Stimulated activated CD4-positive, alpha-beta T cell treated with anti-CD3 and anti-CD28 coated beads, TNF-alpha, amount 100 ng/mL, for 4 hours (primary cell): ENCODE measurements around the gene EMCN.

Experiments used
- DNase-seq, 3 experiments: peaks; one replicate each; pipeline ENCODE4 v3.0.0-alpha.2; 2020; ENCODE audit warnings: low read depth in 3 of 3

The EMCN gene

DNA sequence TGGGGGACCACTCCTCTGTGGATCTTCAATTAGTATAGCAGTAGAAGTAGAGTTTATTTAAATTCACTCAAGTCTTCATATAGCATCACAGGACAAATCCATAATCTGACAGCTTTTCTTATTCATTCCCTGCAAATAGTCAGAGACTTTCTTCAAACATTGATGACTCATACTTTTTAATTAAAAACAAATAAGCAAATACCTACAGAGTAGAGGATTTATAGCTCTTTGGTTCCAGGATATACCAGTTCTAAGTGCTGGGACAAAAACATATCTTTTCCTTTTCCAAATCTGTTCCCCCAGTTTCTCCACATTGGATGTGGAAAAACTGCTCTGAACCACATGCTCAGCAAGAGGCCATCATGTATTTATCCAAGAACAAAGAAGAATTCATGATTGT, 24.1 kb downstream of the EMCN start:
- no peak for DNase-seq

DNA sequence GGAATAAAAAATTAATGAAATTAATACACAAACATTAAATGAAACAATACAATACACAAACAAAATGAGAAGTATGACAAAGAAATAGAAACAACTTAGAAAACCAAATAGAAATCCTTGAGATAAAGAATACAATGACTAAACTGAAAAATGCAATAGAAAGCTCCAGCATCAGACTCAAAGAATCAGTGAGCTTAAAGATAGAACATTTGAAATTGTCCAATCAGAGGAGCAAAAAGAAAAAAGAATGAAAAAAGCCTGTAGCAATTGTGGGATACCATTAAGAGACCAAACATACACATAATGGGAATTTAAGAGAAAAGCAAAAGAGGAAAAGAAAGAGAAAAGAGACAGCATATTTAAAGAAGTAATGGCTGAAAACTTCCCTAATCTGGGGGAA, 25.7 kb downstream of the EMCN start:
- no peak for DNase-seq

DNA sequence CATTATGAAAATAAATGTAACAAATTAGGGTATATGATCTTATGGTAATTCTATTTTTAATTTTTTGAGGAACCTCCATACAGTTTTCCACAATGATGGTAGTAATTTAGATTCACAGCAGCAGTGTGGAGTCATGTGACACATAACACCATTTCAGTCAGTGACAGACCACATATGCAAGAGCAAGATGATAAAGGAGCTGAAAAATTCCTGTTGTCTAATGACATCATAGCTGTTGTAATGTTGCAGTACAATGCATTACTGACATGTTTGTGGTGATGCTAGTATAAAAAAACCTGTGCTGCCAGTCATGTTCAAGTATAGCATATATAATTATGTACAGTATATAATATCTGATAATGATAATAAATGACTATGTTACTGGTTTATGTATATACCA, 28.5 kb downstream of the EMCN start:
- no peak for DNase-seq

DNA sequence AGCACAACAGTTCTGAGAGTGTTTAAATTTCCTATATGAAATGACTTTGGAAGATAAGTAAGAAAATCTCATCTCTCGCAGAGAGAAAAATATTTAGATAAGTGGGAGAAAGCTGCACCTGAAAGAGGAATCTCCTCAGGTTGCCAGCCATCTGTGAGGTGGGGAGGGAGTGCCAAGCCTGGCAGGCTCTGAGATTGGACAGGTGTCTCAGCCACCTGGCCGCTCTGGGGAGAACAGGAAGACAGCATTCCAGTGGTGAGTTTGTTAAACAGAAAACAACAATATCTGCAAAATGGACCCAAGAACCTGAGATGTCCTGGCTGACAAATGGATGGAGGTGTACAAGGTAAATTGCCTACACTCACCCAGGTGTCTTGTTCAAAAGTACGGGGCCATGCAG, 31.3 kb downstream of the EMCN start:
- DNase-seq, result no peak

GRCh38 chr4:100483796-100484195, 34.0 kb downstream of the EMCN start:
- no peak for DNase-seq

DNA sequence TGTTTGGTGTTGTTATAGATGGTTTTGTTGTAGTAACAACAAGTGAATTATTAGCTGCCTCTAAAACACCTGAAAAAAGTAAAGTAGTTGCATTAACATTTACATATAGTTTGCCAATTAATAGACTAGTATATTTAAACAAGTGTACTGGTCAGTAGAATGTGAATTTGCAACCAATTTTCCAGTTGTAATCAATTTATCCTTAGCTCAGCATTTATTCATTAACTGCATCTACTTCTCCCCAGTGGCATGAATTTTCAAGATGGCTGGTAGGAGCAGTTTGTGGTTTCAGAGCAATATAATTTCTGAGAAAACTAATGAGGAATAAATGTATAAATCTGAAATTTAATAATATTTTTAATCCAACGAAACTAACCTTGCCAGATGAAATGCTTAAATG, 37.9 kb downstream of the EMCN start:
- DNase-seq, result no peak

DNA sequence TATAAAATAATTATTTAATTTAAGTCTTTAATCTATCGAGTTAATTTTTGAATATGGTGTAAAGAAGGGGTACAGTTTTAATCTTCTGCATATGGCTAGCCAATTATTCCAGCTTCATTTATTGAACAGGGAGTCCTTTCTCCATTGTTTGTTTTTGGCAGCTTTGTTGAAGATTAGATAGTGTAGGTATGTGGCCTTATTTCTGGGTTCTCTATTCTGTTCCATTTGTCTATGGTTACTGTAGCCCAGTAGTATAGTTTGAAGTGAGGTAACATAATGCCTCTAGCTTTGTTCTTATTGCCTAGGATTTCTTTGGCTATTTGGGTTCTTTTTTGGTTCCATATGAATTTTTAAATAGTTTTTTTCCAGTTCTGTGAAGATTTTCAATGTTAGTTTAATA, 48.3 kb downstream of the EMCN start:
- DNase-seq, result no peak

DNA sequence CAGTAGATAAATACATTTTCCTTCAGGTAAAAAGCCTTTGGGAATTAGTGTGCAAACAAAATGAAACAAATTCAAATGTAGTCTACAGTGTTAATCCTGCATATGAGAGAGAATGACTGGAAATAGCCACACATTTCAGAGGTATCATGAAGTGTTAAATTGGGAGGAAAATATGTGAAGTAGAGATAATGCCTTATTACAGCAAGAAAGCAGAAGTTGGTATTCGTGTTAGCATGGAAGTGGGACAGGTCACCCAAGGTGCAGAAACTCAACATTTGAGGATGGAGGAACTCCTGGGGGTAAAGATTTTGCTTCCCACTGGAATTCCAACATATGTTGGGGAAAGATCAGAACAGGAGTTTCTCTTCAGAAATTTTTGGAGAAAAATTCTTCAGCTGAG, 51.3 kb downstream of the EMCN start:
- no peak for DNase-seq

DNA sequence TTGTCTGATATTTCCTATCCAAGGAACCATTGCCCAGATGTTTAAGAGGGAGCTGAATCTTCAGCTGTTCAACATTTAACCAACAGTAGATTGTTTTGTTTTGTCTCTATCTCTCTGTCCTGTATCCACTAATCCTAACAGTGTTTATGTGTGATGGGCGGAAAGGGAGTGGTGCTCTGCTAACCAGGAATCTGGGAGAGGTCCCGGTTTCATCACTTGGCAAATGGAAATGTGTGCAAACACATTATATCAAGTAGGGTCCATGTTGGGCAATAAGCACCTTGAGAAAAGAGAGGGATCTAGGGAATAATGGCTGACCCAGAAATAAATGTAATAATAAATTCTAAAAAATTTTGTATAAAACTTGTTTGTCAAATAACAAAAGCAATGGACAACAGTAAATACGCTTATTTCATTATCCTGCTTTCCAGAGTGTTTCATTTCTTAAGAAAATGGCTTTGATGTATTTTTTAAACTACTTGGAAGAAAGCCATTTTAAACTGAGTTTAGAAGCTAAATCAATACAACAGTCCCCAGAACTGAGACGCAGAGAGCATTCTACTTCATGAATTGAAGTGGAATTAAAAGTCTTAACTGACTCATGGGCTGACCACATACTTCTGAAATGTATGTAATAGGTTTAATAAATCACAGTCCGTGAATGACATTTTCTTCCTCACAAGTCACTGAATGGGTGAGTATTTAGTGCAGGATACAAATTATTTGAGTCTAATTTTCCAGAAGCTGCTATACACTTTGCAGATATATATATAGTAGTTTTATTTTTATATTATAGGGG, 55.8 kb downstream of the EMCN start:
- DNase-seq, result no peak

GRCh38 chr4:100450449-100450848, 67.4 kb downstream of the EMCN start:
- no peak for DNase-seq

DNA sequence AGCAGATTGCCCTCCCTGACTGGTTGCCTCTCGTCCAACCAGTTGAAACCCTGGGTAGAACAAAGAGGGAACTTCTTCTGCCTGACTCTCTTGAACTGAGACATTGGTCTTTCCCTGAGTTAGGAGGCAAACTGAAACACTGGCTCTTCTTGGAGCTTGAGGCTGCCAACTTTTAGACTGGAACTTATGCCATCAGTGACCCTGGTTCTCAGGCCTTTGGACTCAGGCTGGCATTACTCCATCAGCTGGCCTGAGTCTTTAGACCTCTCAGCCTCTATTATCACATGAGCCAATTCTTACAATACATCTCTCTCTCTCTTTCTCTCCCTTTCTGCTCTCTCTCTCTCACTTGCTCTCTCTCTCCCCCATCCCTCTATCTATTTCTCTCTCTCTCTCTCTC, 86.4 kb downstream of the EMCN start:
- no peak for DNase-seq

DNA sequence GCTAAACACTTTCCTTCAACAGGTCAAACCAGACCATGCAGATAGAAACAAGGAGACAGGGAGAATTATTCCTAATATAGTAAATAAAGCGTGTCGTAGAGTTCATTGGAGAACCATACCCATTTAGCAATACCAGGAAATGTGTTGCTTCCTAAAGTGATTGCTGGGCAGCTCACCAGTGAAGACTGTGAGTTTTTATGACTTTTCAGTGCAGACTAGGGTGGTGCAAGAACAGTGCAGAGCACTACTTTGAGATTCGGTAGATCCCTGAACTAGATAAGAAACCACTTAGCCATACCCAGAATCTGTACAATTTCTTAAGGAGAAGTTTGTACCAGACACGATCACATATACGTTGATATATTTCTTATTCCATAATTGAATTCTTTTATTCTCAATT, 87.4 kb downstream of the EMCN start:
- no peak for DNase-seq

- DNase-seq, result no peak
Observed at GRCh38 chr4:100429616-100430015, 88.2 kb downstream of the EMCN start.

DNA sequence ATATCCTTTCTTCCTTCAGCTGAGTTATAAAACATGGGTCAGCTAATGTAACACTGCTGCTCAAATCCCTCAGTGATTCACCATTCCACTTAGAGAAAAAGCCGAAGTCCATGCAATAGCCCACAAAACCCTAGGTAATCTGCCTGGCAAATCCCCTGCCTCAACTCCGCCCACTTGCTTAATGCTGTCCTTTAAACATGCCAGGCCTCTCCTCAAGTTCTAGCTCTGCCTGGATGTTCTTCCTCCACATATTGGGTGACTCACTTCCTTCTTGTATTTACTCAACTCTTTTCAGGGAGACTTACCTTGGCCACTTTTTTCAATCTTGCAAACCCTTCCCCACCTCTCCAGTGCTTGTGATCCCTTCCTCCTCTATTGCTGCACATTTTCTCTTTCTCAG, 89.8 kb downstream of the EMCN start:
- no peak for DNase-seq

DNA sequence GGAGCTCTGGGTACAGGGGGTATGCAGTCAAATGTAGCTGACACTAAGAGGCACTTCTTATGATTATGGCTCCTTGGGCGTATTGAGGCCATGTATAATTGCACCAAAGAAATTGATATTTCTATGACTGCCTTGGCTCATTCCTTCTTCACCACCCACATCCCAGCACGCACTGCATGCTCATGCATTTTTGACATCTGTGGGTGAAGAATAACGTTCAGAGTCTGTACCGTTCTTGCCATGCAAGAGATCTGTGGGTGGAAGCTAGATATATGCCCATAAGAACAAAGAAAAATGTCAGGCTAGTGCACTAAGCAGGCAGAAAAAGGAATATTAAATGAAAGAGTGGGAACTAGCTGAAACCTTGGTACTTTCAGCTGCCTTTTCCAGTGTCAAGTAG, 93.4 kb downstream of the EMCN start:
- DNase-seq, result no peak

DNA sequence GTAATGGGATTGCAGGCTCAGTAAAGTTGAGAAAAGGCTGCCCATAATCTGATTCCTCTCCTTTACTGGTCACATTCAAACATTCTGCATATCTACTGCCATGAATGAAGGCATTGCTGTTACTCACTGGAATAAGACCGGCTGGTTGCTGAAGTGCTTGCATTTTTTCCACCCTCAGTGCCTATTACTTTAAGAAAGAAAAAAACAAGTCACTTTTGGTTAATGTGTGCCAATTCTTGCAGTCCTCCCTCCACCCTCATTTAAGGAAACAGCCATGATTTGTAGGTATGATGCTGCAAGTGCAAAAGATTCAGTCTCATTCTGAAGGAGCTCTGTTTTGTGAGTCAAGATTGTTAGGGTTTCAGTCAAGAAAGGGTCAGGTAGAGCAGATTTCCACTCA, 94.9 kb downstream of the EMCN start:
- DNase-seq, result no peak

DNA sequence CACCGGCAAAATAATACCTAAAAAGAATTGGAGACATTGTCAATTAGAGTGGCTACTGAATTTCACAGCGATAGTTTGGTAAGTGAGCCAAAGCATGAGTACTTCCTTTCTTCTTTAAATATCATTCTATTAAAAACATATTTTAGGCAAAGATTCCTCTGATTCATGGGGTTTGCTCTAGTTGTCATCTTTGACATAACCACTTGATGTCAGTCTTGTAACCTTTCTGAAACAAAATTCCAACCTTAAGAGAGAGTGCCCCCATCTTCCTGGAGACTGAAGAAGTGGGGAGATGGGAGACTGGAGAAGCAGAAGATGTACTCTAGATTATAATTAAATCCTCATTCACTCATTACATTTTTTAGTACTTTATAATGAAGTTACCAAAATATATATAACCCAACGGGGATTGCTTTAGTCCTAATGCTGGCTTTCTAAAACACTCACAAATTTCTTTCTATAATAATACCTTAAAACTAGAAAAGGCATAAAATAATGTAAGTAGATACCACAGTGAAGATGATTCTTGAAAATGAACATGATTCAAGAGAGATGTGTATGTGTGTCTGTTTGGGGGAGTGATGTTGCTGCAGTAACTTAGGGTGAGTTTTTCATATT, 96.4 kb downstream of the EMCN start:
- DNase-seq, result no peak

GRCh38 chr4:100420571-100420970, 97.3 kb downstream of the EMCN start:
- DNase-seq, result no peak

DNA sequence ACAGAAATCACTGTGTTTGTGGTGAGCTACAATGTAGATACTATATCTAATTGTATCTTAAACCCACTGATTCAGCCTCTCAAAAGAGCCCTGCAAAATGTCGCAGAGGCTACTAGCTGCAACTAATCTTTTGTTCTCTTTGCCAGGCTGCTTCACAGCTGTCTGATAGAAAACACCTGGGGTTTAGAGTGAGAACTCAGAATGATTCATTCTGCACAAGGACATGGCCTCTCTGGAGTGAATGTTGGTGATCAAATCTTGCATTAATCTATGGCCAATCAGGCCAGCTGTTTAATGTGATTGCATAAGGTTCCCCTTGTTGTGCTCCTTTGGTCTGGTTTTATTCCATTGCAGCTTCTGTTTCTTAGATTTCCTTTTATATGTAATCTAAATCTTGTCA, 100.3 kb downstream of the EMCN start:
- DNase-seq, result no peak

DNA sequence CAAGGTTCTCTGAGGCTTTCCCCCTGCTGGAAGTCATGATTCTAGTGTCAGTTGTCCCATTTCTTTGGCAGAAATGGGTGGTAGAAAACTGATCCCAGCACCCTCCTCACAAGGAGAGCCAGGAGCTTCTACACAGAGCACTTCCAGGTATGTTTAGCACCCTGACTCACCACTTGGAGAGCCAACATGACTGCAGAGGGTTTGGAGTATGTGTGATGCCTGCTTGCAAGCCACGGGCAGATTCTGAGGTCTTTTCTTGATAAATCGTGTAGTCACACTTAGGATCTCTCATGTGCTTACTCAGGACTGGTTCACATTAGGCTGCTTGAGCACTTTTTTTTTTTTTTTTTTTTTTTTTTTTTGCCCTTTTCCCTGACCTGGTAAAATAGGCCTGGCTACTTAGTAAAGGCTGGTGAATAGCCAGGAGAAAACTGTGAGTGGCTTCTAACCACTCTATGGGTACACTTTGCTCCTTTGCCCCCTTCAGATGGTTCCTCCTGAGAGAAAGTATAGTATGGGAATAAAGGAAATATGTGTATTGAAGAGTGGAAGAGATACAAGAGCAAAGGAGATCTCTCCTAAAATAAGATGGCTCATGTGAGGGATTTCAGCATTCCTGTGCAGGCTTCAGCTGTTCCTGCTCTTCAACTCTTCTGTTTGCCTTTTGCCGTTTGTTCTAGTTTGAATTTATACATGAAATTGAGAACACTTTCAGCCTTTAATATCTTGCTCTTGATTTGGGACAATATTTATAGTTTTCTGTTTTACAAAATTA, 103.6 kb downstream of the EMCN start:
- DNase-seq, result no peak

DNA sequence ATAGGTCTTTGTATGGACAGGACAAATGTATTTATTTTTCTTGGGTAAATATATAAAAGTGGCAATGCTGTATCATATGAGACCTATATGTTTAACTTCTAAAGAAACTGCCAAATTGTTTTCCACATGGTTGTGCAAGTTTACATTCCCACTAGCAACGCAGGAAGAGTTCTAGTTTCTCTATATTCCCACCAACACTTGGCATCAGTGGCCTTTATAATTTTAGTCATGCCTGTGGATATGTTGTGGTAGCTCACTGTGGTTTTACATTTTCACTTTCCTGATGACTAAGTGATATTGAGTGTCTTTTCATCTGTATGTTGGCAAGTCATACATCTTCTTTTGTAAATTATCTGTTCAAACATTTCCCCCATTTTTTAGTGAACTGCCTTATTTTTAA, 126.0 kb downstream of the EMCN start:
- DNase-seq, result no peak

GRCh38 chr4:100391086-100391485, 126.7 kb downstream of the EMCN start:
- DNase-seq, result no peak

DNA sequence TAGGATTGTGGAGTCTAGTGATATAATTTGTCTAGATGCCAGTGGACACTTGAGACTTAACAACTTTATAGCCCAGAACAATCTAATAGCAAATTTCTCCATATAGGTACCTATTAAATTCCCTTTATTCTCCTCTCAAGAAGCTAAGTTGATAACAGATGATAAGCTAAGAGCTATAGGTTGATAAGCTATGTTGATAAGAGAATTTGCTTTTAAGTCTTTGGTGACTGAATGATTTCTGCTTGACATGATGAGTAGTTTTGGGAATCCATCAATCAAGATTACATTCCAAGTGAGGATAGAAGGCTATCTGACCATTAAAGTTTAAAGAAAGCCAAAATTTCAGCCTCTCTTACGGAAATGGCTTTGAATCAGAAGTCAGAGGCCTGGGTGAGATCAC, 131.6 kb downstream of the EMCN start:
- DNase-seq, result no peak
